ENCODE data around the gene KCNIP1. TPM values are rescaled to one million over a fixed set of nuclear protein-coding genes. Genes with fewer than 3 reads are reported as not detected.

The KCNIP1 gene
- total and polyA plus RNA-seq, 10 of the 15 experiments (the other 5 are each of a cell fraction or from before 2014, with no cell fraction given): not detected

- H3K27me3 ChIP-seq (replicated peaks in 1 of 2; ENCODE audit: control insufficient read depth in 2 of 2, insufficient read depth in 2 of 2, low read length in 1 of 2): no peaks in the 10 kb centered on the region
- FAIRE-seq: no peak
- POLR2A ChIA-PET: no interaction called here
- H3K4me1 ChIP-seq (ENCODE audit: control insufficient read depth, insufficient read depth, low read length): no peaks in the 10 kb centered on the region
- ATAC-seq: peak; percentile 23; the same call in 2 of the 3 replicates
- SMC1A ChIA-PET (ENCODE audit: uncharacterized antibody, unreplicated experiment): interaction anchor here (1.0 to 4.5 kb wide), 2 partner anchors 36 to 199 kb away, joined by 3 to 25 read pairs; no protein-coding TSS in a partner anchor
- no peak overlapping the region for H3K4me2 ChIP-seq (ENCODE audit: control insufficient read depth, insufficient read depth)
- RAD21 ChIA-PET (ENCODE audit: unreplicated experiment): interaction anchor here (0.9 to 2.0 kb wide), 4 partner anchors 20 to 408 kb away, joined by 3 to 8 read pairs (median 3); no protein-coding TSS in a partner anchor
- H4K20me1 ChIP-seq (ENCODE audit: control insufficient read depth, insufficient read depth): no peaks in the 10 kb centered on the region
- intact Hi-C loops (cut with micrococcal nuclease; ENCODE audit: unreplicated experiment): loop anchor here (1.0 to 2.0 kb wide), 3 partner anchors 29 to 407 kb away; no protein-coding TSS in a partner anchor
- no peaks in the 10 kb centered on the region for H3K79me2 ChIP-seq (ENCODE audit: control insufficient read depth, insufficient read depth, low read length)
- no peak overlapping the region for H3K4me3 ChIP-seq
- in situ Hi-C loops (cut with MboI): no loop called here
- no peaks in the 10 kb centered on the region for H3K9me3 ChIP-seq (replicated peaks; ENCODE audit: control insufficient read depth, insufficient read depth, low read length)
- DNase-seq (ENCODE audit: low read depth, low spot score): peak; percentile 20
- BruUV-seq (replicated peaks): no TSS peak
- H3K27ac ChIP-seq (ENCODE audit: control insufficient read depth, insufficient read depth): no peak overlapping the region
- no peak overlapping the region for H3K9ac ChIP-seq (ENCODE audit: control insufficient read depth, insufficient read depth, low read length)
- WGBS (ENCODE audit: insufficient coverage, insufficient replicate concordance, low lambda C conversion rate, missing lambda C conversion rate): 3% methylated on average over 12 of the region's 25 CpGs
- H3K36me3 ChIP-seq (ENCODE audit: control insufficient read depth in 2 of 2, insufficient read depth in 2 of 2, low read length in 1 of 2): no peaks in the 10 kb centered on the region
- CTCF ChIA-PET: interaction anchor here (0.8 to 6.5 kb wide), 10 partner anchors 10 to 783 kb away, joined by 3 to 76 read pairs (median 4); no protein-coding TSS in a partner anchor
- H2AFZ ChIP-seq (ENCODE audit: control insufficient read depth, low read depth, low read length): no peak overlapping the region
- TF ChIP-seq SKIL (IDR thresholded peaks at IDR 0.05; ENCODE audit: low read depth, poor library complexity, severe bottlenecking): no peak
- no peak for TF ChIP-seq YBX1 (IDR thresholded peaks at IDR 0.05)
- TF ChIP-seq PRDM15 (CRISPR knock-in tag; IDR thresholded peaks at IDR 0.05): no peak
- no peak for TF ChIP-seq KLF5 (IDR thresholded peaks at IDR 0.05; ENCODE audit: partially characterized antibody)
- no peak for TF ChIP-seq BMI1 (IDR thresholded peaks at IDR 0.05; ENCODE audit: borderline replicate concordance)
- no peak for TF ChIP-seq TCF7 (IDR thresholded peaks at IDR 0.05; ENCODE audit: borderline replicate concordance)
- no peak for TF ChIP-seq REST (IDR thresholded peaks at IDR 0.05; ENCODE audit: low read depth, low read length)
- no peak for TF ChIP-seq ZBED1 (IDR thresholded peaks at IDR 0.05; ENCODE audit: borderline replicate concordance)
- TF ChIP-seq DPF2 (IDR thresholded peaks at IDR 0.05): no peak
- no peak for TF ChIP-seq IRF3 (IDR thresholded peaks at IDR 0.05)
- no peak for TF ChIP-seq POU2F2 (IDR thresholded peaks at IDR 0.05; ENCODE audit: borderline replicate concordance, low read depth, low read length)
- TF ChIP-seq CBX3 (IDR thresholded peaks at IDR 0.05; ENCODE audit: borderline replicate concordance, low read depth): no peak
- TF ChIP-seq RUNX3 (IDR thresholded peaks at IDR 0.05; ENCODE audit: low read length): no peak
Observed at GRCh38 chr5:170633235-170634081, 129.6 kb downstream of the KCNIP1 start.

Measured in GM12878 (cell line).